Retinal pigment epithelial cell (primary cell): ENCODE data around the gene ARG1.

ENCODE experiments used
- DNase-seq: peaks from one replicate; pipeline ENCODE4 v3.0.0-alpha.2; 2010; ENCODE audit warnings: low read depth
- H3K4me3 ChIP-seq: 2 replicates; pipeline ENCODE4 v1.5.1; 2011; ENCODE audit warnings: mild to moderate bottlenecking, low read length, control low read depth, moderate library complexity
- TF ChIP-seq, protein P1 (sequence below): conservative IDR thresholded peaks from 2 replicates; pipeline ENCODE4 v1.5.1; 2011; ENCODE audit warnings: low read depth, low read length, control low read depth, inconsistent platforms

Gene ARG1

DNA sequence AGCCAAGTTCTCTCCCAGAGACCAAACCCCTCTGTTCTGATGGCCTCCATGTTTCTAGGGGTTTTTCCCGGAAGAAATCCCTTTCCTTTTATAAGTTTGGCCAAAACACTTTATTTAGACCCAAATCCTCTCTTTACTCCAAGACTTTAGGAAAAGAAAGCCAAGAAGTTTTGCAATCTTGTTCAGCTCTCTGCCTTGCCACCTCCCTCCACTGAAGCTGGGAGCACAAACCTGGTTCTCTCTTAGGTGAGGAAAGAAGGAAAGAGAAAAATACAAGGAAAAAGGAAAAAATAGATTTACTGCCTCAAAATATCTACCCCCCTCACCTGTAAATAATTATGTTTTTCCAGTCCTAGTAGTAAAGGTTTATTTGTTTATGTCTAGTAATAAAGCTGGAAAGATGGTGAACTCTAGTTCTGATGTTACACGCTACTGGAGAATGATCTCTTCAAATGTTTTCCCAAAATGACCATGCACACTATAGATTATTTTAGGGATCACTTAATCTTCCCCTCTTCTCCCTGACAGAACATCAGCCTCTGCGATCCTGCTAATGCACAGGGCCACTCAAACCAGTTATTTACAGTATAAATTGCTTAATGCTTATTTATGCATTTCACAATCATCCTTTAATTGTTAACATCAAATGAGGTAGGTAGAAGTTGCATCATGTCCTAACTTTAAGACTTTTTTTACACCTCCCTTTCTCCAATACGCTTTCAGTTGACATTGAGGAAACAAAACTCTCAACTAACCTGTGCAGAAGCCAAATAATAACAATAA is 10.9 kb upstream of the ARG1 start:
- no peak overlapping the region for H3K4me3 ChIP-seq
- no peak for DNase-seq
- TF ChIP-seq, protein P1, sequence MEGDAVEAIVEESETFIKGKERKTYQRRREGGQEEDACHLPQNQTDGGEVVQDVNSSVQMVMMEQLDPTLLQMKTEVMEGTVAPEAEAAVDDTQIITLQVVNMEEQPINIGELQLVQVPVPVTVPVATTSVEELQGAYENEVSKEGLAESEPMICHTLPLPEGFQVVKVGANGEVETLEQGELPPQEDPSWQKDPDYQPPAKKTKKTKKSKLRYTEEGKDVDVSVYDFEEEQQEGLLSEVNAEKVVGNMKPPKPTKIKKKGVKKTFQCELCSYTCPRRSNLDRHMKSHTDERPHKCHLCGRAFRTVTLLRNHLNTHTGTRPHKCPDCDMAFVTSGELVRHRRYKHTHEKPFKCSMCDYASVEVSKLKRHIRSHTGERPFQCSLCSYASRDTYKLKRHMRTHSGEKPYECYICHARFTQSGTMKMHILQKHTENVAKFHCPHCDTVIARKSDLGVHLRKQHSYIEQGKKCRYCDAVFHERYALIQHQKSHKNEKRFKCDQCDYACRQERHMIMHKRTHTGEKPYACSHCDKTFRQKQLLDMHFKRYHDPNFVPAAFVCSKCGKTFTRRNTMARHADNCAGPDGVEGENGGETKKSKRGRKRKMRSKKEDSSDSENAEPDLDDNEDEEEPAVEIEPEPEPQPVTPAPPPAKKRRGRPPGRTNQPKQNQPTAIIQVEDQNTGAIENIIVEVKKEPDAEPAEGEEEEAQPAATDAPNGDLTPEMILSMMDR, result no peak

- no peak overlapping the region for H3K4me3 ChIP-seq
- no peak for DNase-seq
- TF ChIP-seq, protein P1, result no peak
These were observed 8.0 kb upstream of the ARG1 start for GRCh38 chr6:131565056-131565455.

GRCh38 chr6:131568726-131569125 is 4.3 kb upstream of the ARG1 start:
- no peak for DNase-seq
- no peak overlapping the region for H3K4me3 ChIP-seq
- TF ChIP-seq, protein P1, result no peak

DNA sequence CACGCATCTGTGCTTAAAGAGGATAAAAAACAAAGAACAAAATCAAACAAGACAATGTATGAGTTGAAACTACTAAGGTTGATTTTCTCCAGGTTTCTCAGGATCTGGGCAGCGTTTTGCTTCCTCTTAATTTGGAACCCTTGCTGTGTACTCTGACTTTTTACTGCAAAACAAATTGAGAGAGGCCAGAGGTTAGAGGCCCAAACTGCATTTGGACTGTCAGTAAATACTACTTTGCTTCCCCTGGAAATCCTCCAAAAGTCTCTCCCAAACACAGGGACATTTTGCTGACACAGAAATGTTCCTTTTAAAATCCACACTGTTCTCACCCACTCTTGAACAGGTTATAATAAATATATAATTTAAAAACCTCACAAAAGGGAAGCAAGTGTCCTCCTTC is 1.1 kb downstream of the ARG1 start:
- TF ChIP-seq, protein P1, result no peak
- no peak for DNase-seq
- no peak overlapping the region for H3K4me3 ChIP-seq

DNA sequence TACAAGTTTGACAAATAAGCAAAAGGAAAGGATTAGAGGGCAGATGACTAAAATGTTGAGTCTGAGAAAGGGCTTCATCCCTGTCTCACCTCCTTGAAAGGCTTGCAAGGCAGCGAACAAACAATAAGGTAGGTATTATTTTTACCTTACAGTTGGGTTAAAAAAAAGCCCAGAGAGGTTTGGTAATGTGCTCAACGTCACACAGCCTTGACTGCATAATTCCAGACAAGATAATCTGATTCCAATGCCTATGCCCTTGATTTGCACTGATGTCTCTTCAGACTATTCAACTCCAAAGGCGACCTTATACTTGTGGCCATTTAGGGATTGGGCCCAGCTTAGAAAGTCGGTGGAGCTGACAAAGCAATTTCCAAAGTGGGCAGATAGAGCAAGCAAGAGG is 1.7 kb downstream of the ARG1 start:
- TF ChIP-seq, protein P1, result no peak
- H3K4me3 ChIP-seq, result no peak overlapping the region
- DNase-seq, result no peak

DNA sequence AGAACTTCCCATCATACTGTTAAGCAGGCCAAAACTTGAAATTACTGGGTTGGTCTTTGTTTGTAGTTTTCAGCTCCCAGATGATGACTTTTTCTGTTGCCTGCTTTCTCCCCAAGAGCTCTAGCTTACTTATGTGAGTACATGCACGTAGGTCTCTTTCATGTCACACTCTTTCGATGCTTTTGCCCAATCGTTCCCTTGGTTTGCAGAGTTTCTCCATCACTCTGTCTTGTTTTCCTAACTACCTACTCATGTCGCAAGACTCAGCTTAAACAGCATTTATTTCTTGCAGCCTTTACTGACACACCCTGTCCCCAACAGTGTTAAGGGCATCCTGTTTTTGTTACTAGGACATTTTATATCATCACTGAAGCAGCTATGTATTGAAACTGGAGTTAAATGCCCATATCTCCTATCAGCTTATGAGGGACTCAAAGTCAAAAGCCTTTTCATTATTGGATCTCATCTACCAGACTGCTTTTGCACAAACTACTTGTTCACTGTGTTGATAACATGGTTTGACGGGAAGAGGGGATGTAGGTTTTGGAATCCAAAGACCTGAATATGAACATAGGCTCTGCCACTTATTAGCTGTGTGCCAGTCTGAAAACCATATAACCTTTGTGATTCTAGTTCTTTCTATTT is 2.9 kb downstream of the ARG1 start:
- no peak for DNase-seq
- TF ChIP-seq, protein P1, result no peak
- H3K4me3 ChIP-seq, result no peak overlapping the region

GRCh38 chr6:131581523-131581922 is 8.5 kb downstream of the ARG1 start:
- TF ChIP-seq, protein P1, result no peak
- no peak overlapping the region for H3K4me3 ChIP-seq
- no peak for DNase-seq
